KOPT-K1 (cell line): Measurements from ENCODE around the gene CFAP100.

Experiments used
- H3K27ac ChIP-seq: fragments of 200-600 bp; sonication (generic); 2 replicates; pipeline ENCODE4 v1.5.1; 2016; ENCODE audit warnings: antibody characterized with exemption, mild to moderate bottlenecking, low read depth, low read length; ENCODE audit not compliant: poor library complexity, severe bottlenecking
- H3K36me3 ChIP-seq: fragments of 200-600 bp; sonication (generic); 2 replicates; pipeline ENCODE4 v1.5.1; 2017; ENCODE audit warnings: antibody characterized with exemption, mild to moderate bottlenecking, low read length, moderate library complexity; ENCODE audit not compliant: insufficient read depth
- H3K9me3 ChIP-seq: fragments of 200-600 bp; sonication (generic); 2 replicates; pipeline ENCODE4 v1.5.1; 2017; ENCODE audit warnings: antibody characterized with exemption, low read length, mild to moderate bottlenecking; ENCODE audit not compliant: insufficient read depth, poor library complexity, severe bottlenecking

The CFAP100 gene

GRCh38 chr3:126482503-126483255, 88.0 kb downstream of the CFAP100 start:
- Histone ChIP-seq H3K36me3 (no peaks in the 10 kb centered on the region), H3K9me3 (no peaks in the 10 kb centered on the region), H3K27ac (no peak overlapping the region)

- Histone ChIP-seq H3K36me3 (no peaks in the 10 kb centered on the region), H3K9me3 (no peaks in the 10 kb centered on the region), H3K27ac (no peak overlapping the region)
Measured at GRCh38 chr3:126483321-126483761, 88.6 kb downstream of the CFAP100 start.

GRCh38 chr3:126484148-126484547, 89.4 kb downstream of the CFAP100 start:
- Histone ChIP-seq H3K9me3 (no peaks in the 10 kb centered on the region), H3K36me3 (no peaks in the 10 kb centered on the region), H3K27ac (no peak overlapping the region)

- Histone ChIP-seq H3K36me3 (no peaks in the 10 kb centered on the region), H3K27ac (no peak overlapping the region), H3K9me3 (no peaks in the 10 kb centered on the region)
Measured at GRCh38 chr3:126484662-126485061, 90.0 kb downstream of the CFAP100 start.

GRCh38 chr3:126485176-126485897, 90.6 kb downstream of the CFAP100 start:
- H3K9me3 ChIP-seq = no peaks in the 10 kb centered on the region

GRCh38 chr3:126485956-126486355, 91.2 kb downstream of the CFAP100 start:
- Histone ChIP-seq H3K36me3 (no peaks in the 10 kb centered on the region), H3K9me3 (no peaks in the 10 kb centered on the region), H3K27ac (no peak overlapping the region)

More at GRCh38 chr3:126485176-126485897, 90.6 kb downstream of the CFAP100 start:
- Histone ChIP-seq H3K27ac (no peak overlapping the region), H3K36me3 (no peaks in the 10 kb centered on the region)
